HEK293 (cell line): Measurements from ENCODE around the gene VPS54.

Source experiments
- CTCF ChIA-PET: fragments of 350-600 bp; formaldehyde crosslinking; extraction: SDS; loops from one replicate; lab custom pipeline; 2021; ENCODE audit warnings: antibody characterized with exemption; lab: Yijun Ruan, JAX
- POLR2A ChIA-PET: fragments of 300-600 bp; formaldehyde crosslinking; extraction: SDS; loops from one replicate; lab custom pipeline; 2020; ENCODE audit warnings: antibody characterized with exemption, inconsistent platforms; lab: Yijun Ruan, JAX
- H3K27ac ChIP-seq: fragments of 200-500 bp; sonication (Bioruptor generic); 2 replicates; pipeline ENCODE4 v1.5.1; 2014; ENCODE audit warnings: low read depth, low read length, control low read depth, inconsistent platforms; ENCODE audit errors: extremely low read depth
- H3K36me3 ChIP-seq, 2 experiments: fragments of 200-500 bp in 1 of 2; sonication (Bioruptor generic) in 1 of 2; 1 replicate in 1 of 2; 2 replicates in 1 of 2; pipeline ENCODE4 v1.5.1; 2014 to 2017; ENCODE audit warnings: inconsistent platforms in 2 of 2, low read length in 2 of 2; ENCODE audit not compliant: control insufficient read depth in 2 of 2, insufficient read depth in 1 of 2
- H3K4me1 ChIP-seq: fragments of 200-500 bp; sonication (Bioruptor generic); 2 replicates; pipeline ENCODE4 v1.5.1; 2014; ENCODE audit warnings: mild to moderate bottlenecking, low read length, inconsistent platforms; ENCODE audit not compliant: control insufficient read depth, insufficient read depth
- H3K4me3 ChIP-seq: 2 replicates; pipeline ENCODE4 v1.5.1; 2011; ENCODE audit warnings: low read depth, mild to moderate bottlenecking, control low read depth, low read length, moderate library complexity
- H3K9me3 ChIP-seq: fragments of 200-500 bp; sonication (Bioruptor generic); 2 replicates; pipeline ENCODE4 v1.5.1; 2014; ENCODE audit warnings: low read depth, low read length, inconsistent platforms; ENCODE audit not compliant: control insufficient read depth, insufficient read depth
- PRDM1 ChIP-seq: fragments of 450-650 bp; formaldehyde crosslinking; IDR thresholded peaks from 2 replicates; pipeline ENCODE4; 2016; ENCODE audit warnings: missing biosample characterization, missing genetic modification characterization
- SP3 ChIP-seq: fragments of 450-650 bp; formaldehyde crosslinking; IDR thresholded peaks from 2 replicates; pipeline ENCODE4 v1.5.1; 2016; ENCODE audit warnings: missing biosample characterization, missing genetic modification characterization
- ZNF112 ChIP-seq: fragments of 450-650 bp; formaldehyde crosslinking; IDR thresholded peaks from 2 replicates; pipeline ENCODE4 v1.5.0; 2017; ENCODE audit warnings: missing biosample characterization, missing genetic modification characterization
- ZNF155 ChIP-seq: fragments of 450-650 bp; formaldehyde crosslinking; IDR thresholded peaks from 2 replicates; pipeline ENCODE4 v1.5.1; 2016; ENCODE audit warnings: missing biosample characterization, missing genetic modification characterization
- ZNF248 ChIP-seq: fragments of 450-650 bp; formaldehyde crosslinking; IDR thresholded peaks from 2 replicates; pipeline ENCODE4 v1.5.1; 2017; ENCODE audit warnings: missing biosample characterization, missing genetic modification characterization
- ZNF335 ChIP-seq: fragments of 450-650 bp; formaldehyde crosslinking; conservative IDR thresholded peaks from 2 replicates; pipeline ENCODE4 v1.5.1; 2016; ENCODE audit warnings: missing biosample characterization, missing genetic modification characterization
- ZNF510 ChIP-seq: fragments of 450-650 bp; formaldehyde crosslinking; IDR thresholded peaks from 2 replicates; pipeline ENCODE4 v1.5.1; 2018; ENCODE audit warnings: mild to moderate bottlenecking, missing genetic modification characterization, missing biosample characterization; ENCODE audit not compliant: insufficient replicate concordance
- ZNF521 ChIP-seq: fragments of 450-650 bp; formaldehyde crosslinking; IDR thresholded peaks from 2 replicates; pipeline ENCODE4 v1.5.1; 2017; ENCODE audit warnings: missing biosample characterization, mild to moderate bottlenecking, missing genetic modification characterization
- ZNF558 ChIP-seq: fragments of 450-650 bp; formaldehyde crosslinking; IDR thresholded peaks from 2 replicates; pipeline ENCODE4 v1.5.1; 2016; ENCODE audit warnings: missing biosample characterization, missing genetic modification characterization
- ZXDB ChIP-seq: fragments of 450-650 bp; formaldehyde crosslinking; IDR thresholded peaks from 2 replicates; pipeline ENCODE4 v1.5.1; 2016; ENCODE audit warnings: missing biosample characterization, missing genetic modification characterization
- TF ChIP-seq, protein P1 (sequence below): fragments of 450-650 bp; formaldehyde crosslinking; optimal IDR thresholded peaks from 2 replicates; pipeline ENCODE3; 2016; ENCODE audit warnings: missing biosample characterization, mild to moderate bottlenecking, missing genetic modification characterization
- TF ChIP-seq, protein P2 (sequence below): fragments of 450-650 bp; formaldehyde crosslinking; IDR thresholded peaks from 2 replicates; pipeline ENCODE4 v1.5.1; 2016; ENCODE audit warnings: missing biosample characterization, missing genetic modification characterization
- TF ChIP-seq, protein P3 (sequence below): fragments of 450-650 bp; formaldehyde crosslinking; IDR thresholded peaks from 2 replicates; pipeline ENCODE4 v1.5.1; 2016; ENCODE audit warnings: missing biosample characterization, missing genetic modification characterization
- TF ChIP-seq, protein P4 (sequence below): fragments of 450-650 bp; formaldehyde crosslinking; IDR thresholded peaks from 2 replicates; pipeline ENCODE4 v1.5.1; 2016; ENCODE audit warnings: missing biosample characterization, missing genetic modification characterization

Gene VPS54

DNA sequence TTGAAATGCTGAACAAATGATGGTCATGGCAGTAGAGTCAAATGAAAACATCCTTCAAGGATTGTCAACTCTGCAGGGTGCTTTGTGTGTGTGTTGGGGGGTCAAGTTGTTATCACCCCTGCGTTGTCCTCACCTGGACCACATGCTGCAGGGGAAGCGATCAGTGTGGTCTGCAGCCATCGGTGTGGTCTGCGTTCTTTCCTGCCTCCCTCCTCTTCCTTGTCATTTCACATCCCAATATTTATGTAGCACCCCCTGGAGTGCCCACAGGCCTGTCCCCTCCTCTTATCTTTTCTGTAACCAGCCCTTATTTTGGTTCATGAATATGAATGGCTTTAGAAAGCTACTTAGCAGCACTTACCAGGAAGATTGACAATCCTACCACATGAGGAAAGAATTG is 138.6 kb downstream of the VPS54 start:
- H3K4me3 ChIP-seq = no peak overlapping the region
- TF ChIP-seq, protein P1, sequence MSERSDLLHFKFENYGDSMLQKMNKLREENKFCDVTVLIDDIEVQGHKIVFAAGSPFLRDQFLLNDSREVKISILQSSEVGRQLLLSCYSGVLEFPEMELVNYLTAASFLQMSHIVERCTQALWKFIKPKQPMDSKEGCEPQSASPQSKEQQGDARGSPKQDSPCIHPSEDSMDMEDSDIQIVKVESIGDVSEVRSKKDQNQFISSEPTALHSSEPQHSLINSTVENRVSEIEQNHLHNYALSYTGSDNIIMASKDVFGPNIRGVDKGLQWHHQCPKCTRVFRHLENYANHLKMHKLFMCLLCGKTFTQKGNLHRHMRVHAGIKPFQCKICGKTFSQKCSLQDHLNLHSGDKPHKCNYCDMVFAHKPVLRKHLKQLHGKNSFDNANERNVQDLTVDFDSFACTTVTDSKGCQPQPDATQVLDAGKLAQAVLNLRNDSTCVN = no peak
- TF ChIP-seq ZNF558 (tag by site-specific recombination) (no peak), SP3 (tag by site-specific recombination) (no peak), ZNF248 (no peak), ZXDB (tag by site-specific recombination) (no peak), ZNF155 (tag by site-specific recombination) (no peak), ZNF521 (tag by site-specific recombination) (no peak), PRDM1 (no peak)
- TF ChIP-seq, protein P2, sequence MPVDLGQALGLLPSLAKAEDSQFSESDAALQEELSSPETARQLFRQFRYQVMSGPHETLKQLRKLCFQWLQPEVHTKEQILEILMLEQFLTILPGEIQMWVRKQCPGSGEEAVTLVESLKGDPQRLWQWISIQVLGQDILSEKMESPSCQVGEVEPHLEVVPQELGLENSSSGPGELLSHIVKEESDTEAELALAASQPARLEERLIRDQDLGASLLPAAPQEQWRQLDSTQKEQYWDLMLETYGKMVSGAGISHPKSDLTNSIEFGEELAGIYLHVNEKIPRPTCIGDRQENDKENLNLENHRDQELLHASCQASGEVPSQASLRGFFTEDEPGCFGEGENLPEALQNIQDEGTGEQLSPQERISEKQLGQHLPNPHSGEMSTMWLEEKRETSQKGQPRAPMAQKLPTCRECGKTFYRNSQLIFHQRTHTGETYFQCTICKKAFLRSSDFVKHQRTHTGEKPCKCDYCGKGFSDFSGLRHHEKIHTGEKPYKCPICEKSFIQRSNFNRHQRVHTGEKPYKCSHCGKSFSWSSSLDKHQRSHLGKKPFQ (tag by site-specific recombination) = no peak
- TF ChIP-seq, protein P3, sequence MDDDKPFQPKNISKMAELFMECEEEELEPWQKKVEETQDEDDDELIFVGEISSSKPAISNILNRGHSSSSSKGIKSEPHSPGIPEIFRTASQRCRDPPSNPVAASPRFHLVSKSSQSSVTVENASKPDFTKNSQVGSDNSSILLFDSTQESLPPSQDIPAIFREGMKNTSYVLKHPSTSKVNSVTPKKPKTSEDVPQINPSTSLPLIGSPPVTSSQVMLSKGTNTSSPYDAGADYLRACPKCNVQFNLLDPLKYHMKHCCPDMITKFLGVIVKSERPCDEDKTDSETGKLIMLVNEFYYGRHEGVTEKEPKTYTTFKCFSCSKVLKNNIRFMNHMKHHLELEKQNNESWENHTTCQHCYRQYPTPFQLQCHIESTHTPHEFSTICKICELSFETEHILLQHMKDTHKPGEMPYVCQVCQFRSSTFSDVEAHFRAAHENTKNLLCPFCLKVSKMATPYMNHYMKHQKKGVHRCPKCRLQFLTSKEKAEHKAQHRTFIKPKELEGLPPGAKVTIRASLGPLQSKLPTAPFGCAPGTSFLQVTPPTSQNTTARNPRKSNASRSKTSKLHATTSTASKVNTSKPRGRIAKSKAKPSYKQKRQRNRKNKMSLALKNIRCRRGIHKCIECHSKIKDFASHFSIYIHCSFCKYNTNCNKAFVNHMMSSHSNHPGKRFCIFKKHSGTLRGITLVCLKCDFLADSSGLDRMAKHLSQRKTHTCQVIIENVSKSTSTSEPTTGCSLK (tag by site-specific recombination) = no peak
- no peaks in the 10 kb centered on the region for H3K4me1 ChIP-seq
- ChIA-PET CTCF (interaction anchor here (0.6 to 0.9 kb wide), 2 partner anchors 21 to 140 kb away, joined by 3 to 4 read pairs; no protein-coding TSS in a partner anchor), POLR2A (no interaction called here)
- H3K9me3 ChIP-seq = no peaks in the 10 kb centered on the region
- peaks cover 12 to 23% of the 10 kb centered on the region in 2 experiments for H3K36me3 ChIP-seq
- H3K27ac ChIP-seq = no peak overlapping the region

DNA sequence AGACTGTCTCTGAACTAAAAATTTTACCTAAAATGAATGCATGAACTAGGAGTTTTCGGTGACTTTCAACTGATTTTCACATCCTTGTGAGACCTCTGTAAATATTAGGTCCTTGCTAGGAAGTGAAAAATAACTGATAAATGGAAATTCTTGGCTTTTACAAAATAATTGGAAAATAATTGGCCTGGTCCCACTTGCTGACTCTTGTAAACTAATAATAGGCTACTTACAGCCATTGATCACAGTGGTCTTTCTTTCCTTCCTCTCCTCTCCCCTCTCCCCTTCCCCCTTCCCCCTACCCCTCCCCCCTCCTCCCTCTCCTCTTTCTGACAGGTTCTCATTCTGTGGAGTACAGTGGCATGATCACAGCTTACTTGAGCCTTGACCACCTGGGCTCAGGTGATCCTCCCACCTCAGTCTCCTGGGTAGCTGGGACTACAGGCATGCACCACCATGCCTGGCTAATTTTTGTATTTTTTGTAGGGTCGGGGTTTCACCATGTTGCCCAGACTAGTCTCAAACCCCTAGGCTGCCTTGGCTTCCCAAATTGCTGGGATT is 139.3 kb downstream of the VPS54 start:
- no peaks in the 10 kb centered on the region for H3K9me3 ChIP-seq
- H3K27ac ChIP-seq = no peak overlapping the region
- ChIA-PET POLR2A (no interaction called here), CTCF (interaction anchor here (1.6 kb wide), 1 partner anchor 188 kb away, joined by 3 read pairs; no protein-coding TSS in a partner anchor)
- no peaks in the 10 kb centered on the region for H3K4me1 ChIP-seq
- H3K36me3 ChIP-seq = peaks cover 12 to 21% of the 10 kb centered on the region in 2 experiments
- H3K4me3 ChIP-seq = no peak overlapping the region
- TF ChIP-seq ZNF510 (tag by site-specific recombination) (no peak), ZNF112 (tag by site-specific recombination) (no peak), ZNF335 (tag by site-specific recombination) (no peak)
- TF ChIP-seq, protein P4, sequence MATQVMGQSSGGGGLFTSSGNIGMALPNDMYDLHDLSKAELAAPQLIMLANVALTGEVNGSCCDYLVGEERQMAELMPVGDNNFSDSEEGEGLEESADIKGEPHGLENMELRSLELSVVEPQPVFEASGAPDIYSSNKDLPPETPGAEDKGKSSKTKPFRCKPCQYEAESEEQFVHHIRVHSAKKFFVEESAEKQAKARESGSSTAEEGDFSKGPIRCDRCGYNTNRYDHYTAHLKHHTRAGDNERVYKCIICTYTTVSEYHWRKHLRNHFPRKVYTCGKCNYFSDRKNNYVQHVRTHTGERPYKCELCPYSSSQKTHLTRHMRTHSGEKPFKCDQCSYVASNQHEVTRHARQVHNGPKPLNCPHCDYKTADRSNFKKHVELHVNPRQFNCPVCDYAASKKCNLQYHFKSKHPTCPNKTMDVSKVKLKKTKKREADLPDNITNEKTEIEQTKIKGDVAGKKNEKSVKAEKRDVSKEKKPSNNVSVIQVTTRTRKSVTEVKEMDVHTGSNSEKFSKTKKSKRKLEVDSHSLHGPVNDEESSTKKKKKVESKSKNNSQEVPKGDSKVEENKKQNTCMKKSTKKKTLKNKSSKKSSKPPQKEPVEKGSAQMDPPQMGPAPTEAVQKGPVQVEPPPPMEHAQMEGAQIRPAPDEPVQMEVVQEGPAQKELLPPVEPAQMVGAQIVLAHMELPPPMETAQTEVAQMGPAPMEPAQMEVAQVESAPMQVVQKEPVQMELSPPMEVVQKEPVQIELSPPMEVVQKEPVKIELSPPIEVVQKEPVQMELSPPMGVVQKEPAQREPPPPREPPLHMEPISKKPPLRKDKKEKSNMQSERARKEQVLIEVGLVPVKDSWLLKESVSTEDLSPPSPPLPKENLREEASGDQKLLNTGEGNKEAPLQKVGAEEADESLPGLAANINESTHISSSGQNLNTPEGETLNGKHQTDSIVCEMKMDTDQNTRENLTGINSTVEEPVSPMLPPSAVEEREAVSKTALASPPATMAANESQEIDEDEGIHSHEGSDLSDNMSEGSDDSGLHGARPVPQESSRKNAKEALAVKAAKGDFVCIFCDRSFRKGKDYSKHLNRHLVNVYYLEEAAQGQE = no peak
